Transverse colon (tissue), 4 donors: Measurements from ENCODE around the gene RNPEPL1.

Experiments
- EP300 ChIP-seq: sonication (generic); formaldehyde crosslinking; IDR thresholded peaks from one replicate; pipeline ENCODE4 v1.6.1; 2017; ENCODE audit warnings: antibody characterized with exemption, low read depth
- POLR2AphosphoS5 ChIP-seq, 3 donors: sonication (generic); formaldehyde crosslinking; IDR thresholded peaks; one replicate each; pipeline ENCODE4 v1.6.1; 2016; ENCODE audit warnings: antibody characterized with exemption in 3 of 3
- TF ChIP-seq, protein P1 (sequence below), 5 experiments: fragments of 200-600 bp in 3 of 5; fragments of 450-650 bp in 2 of 5; sonication (generic) in 3 of 5; IDR thresholded peaks; 1 replicate in 2 of 5; 2 replicates in 3 of 5; pipeline ENCODE4 v1.5.1; 2016 to 2017; ENCODE audit warnings: antibody characterized with exemption in 5 of 5, inconsistent platforms in 3 of 5, mild to moderate bottlenecking in 2 of 5, moderate library complexity in 1 of 5

DNA sequence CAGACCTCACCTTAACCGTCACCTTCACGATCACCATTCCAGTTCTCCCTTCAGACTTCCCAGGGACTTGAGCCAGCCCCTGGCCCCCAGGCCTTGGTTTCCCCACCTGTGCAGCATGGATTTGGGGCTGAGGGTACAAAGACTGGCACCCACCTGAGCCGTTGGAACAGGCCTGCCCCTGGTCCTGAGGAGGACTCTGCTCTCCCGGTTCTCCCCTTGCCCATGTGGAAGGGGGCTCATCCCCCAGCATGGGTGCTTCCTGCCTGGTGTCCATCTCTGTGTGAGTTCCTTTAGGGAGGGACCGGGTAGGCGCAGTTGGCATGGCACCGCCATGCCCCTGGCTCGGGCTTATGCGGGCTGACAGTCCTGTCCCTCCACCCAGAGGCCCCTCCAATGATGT is 46.1 kb downstream of the RNPEPL1 start:
- TF ChIP-seq EP300 (no peak), POLR2AphosphoS5 (IDR thresholded peaks at IDR 0.05) (no peak)
- TF ChIP-seq, protein P1, sequence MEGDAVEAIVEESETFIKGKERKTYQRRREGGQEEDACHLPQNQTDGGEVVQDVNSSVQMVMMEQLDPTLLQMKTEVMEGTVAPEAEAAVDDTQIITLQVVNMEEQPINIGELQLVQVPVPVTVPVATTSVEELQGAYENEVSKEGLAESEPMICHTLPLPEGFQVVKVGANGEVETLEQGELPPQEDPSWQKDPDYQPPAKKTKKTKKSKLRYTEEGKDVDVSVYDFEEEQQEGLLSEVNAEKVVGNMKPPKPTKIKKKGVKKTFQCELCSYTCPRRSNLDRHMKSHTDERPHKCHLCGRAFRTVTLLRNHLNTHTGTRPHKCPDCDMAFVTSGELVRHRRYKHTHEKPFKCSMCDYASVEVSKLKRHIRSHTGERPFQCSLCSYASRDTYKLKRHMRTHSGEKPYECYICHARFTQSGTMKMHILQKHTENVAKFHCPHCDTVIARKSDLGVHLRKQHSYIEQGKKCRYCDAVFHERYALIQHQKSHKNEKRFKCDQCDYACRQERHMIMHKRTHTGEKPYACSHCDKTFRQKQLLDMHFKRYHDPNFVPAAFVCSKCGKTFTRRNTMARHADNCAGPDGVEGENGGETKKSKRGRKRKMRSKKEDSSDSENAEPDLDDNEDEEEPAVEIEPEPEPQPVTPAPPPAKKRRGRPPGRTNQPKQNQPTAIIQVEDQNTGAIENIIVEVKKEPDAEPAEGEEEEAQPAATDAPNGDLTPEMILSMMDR (IDR thresholded peaks at IDR 0.05), result no peak
